ENCODE results near the gene SUGCT.

DNA sequence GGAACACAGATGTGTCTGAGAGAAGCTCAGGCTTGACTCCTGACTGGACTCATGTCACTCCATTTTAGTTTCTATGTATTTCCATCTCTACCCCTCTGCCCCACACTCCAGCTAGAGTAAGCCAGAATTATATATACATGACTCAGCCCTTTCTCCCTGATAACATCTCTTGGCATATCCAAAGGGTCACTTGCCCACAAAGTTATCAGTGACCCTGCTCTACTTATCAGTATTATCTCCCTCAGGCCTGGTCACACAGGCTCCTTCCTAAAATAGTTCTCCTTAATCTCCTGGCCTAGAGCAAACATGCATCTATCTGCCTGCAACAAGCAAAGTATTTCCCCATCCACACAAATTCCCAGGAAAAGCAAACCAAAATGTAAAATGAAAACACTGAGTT lies 598.3 kb downstream of the SUGCT start:
- TF ChIP-seq CTCF (conservative IDR thresholded peaks at IDR 0.05; ENCODE audit: low read length) (no peak), EZH2phosphoT487 (IDR thresholded peaks at IDR 0.05; ENCODE audit: borderline replicate concordance) (no peak)
